ENCODE data around the gene KCNC1.

KCNC1 gene

GRCh38 chr11:17719028-17719937 lies 15.3 kb upstream of the KCNC1 start, which contains the start of gene MYOD1:
Gene MYOD1 (plus strand): TSS chr11:17719571. CDS start chr11:17719783, 212 bp downstream.
- CTCF ChIA-PET = interaction anchor here (1.2 to 2.9 kb wide), 3 partner anchors 10 to 261 kb away, joined by 3 to 8 read pairs (median 3); no protein-coding TSS in a partner anchor
- no peak for TF ChIP-seq CTCF (IDR thresholded peaks at IDR 0.05; ENCODE audit: insufficient read depth, low read length, missing control alignments)
- DNase-seq (ENCODE audit: low read depth, low spot score) = no peak

GRCh38 chr11:17719938-17720795 lies 14.4 kb upstream of the KCNC1 start:
- no peak overlapping the region for H3K4me3 ChIP-seq (ENCODE audit: low read depth, low read length)
- no peak for DNase-seq (ENCODE audit: low read depth, low spot score)
- TF ChIP-seq CTCF (IDR thresholded peaks at IDR 0.05; ENCODE audit: insufficient read depth, low read length, missing control alignments) = no peak
- CTCF ChIA-PET = interaction anchor here (1.0 to 2.9 kb wide), 3 partner anchors 11 to 259 kb away, joined by 3 to 8 read pairs (median 6); no protein-coding TSS in a partner anchor
- POLR2A ChIA-PET = no interaction called here

More at GRCh38 chr11:17719028-17719937, 15.3 kb upstream of the KCNC1 start, which contains the start of gene MYOD1:
- H3K4me3 ChIP-seq (ENCODE audit: low read depth, low read length) = no peak within 1 kb of the TSS
- POLR2A ChIA-PET = no interaction called here

GRCh38 chr11:17720796-17721171 lies 13.8 kb upstream of the KCNC1 start:
- POLR2A ChIA-PET = no interaction called here
- no peak for TF ChIP-seq CTCF (IDR thresholded peaks at IDR 0.05; ENCODE audit: insufficient read depth, low read length, missing control alignments)
- no peak for DNase-seq (ENCODE audit: low read depth, low spot score)
- CTCF ChIA-PET = interaction anchor here (0.6 to 2.9 kb wide), 4 partner anchors 9 to 258 kb away, joined by 3 to 8 read pairs (median 5); no protein-coding TSS in a partner anchor
- H3K4me3 ChIP-seq (ENCODE audit: low read depth, low read length) = no peak overlapping the region

DNA sequence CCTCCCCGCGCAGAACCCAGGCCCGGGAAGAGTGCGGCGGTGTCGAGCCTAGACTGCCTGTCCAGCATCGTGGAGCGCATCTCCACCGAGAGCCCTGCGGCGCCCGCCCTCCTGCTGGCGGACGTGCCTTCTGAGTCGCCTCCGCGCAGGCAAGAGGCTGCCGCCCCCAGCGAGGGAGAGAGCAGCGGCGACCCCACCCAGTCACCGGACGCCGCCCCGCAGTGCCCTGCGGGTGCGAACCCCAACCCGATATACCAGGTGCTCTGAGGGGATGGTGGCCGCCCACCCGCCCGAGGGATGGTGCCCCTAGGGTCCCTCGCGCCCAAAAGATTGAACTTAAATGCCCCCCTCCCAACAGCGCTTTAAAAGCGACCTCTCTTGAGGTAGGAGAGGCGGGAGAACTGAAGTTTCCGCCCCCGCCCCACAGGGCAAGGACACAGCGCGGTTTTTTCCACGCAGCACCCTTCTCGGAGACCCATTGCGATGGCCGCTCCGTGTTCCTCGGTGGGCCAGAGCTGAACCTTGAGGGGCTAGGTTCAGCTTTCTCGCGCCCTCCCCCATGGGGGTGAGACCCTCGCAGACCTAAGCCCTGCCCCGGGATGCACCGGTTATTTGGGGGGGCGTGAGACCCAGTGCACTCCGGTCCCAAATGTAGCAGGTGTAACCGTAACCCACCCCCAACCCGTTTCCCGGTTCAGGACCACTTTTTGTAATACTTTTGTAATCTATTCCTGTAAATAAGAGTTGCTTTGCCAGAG lies 13.2 kb upstream of the KCNC1 start:
- CTCF ChIA-PET = interaction anchor here (0.6 to 2.9 kb wide), 8 partner anchors 8 to 257 kb away, joined by 3 to 9 read pairs (median 5); no protein-coding TSS in a partner anchor
- POLR2A ChIA-PET = no interaction called here
- H3K4me3 ChIP-seq (ENCODE audit: low read depth, low read length) = no peak overlapping the region
- no peak for TF ChIP-seq CTCF (IDR thresholded peaks at IDR 0.05; ENCODE audit: insufficient read depth, low read length, missing control alignments)
- no peak for DNase-seq (ENCODE audit: low read depth, low spot score)

DNA sequence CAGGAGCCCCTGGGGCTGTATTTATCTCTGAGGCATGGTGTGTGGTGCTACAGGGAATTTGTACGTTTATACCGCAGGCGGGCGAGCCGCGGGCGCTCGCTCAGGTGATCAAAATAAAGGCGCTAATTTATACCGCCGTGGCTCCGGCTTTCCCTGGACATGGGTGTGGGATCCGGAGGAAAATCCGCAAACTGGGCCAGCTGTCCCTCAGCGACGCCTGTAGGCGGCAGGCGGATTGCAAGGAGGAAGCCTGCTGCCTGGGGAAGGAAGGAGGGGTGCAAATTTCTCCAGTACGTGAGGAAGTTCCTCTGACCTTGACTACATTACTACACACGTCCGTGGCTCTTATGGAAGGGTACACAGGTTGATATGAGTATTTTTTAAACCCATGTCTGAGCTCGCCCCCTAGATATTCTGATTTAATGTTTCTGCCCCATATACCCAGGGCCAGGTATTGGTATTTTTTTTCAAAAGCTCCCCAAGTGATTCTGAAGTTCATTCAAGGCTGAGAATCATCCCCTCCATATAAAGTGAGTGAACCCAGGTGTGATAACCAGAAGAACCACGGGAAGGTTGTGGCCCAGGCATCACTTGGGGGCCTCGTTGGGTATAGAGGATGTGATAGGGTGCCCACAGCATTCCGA lies 12.5 kb upstream of the KCNC1 start:
- peak; percentile 46 for TF ChIP-seq CTCF (IDR thresholded peaks at IDR 0.05; ENCODE audit: insufficient read depth, low read length, missing control alignments)
- ChIA-PET CTCF (interaction anchor here (0.7 to 2.2 kb wide), 4 partner anchors 9 to 123 kb away, joined by 3 to 9 read pairs (median 5); no protein-coding TSS in a partner anchor), POLR2A (no interaction called here)

More for the DNA sequence above, 12.5 kb upstream of the KCNC1 start:
- DNase-seq (ENCODE audit: low read depth, low spot score) = no peak
- H3K4me3 ChIP-seq (ENCODE audit: low read depth, low read length) = no peak overlapping the region
